GM21529 (cell line): ENCODE results near the gene ZNF513.

ENCODE experiments used
- ATAC-seq: cut with Tn5 transposase; IDR thresholded peaks from one replicate; pipeline ENCODE4 v1.9.1; 2021; ENCODE audit not compliant: unreplicated experiment

The ZNF513 gene

GRCh38 chr2:27381577-27382181, 1.1 kb upstream of the ZNF513 start:
- no peak for ATAC-seq

DNA sequence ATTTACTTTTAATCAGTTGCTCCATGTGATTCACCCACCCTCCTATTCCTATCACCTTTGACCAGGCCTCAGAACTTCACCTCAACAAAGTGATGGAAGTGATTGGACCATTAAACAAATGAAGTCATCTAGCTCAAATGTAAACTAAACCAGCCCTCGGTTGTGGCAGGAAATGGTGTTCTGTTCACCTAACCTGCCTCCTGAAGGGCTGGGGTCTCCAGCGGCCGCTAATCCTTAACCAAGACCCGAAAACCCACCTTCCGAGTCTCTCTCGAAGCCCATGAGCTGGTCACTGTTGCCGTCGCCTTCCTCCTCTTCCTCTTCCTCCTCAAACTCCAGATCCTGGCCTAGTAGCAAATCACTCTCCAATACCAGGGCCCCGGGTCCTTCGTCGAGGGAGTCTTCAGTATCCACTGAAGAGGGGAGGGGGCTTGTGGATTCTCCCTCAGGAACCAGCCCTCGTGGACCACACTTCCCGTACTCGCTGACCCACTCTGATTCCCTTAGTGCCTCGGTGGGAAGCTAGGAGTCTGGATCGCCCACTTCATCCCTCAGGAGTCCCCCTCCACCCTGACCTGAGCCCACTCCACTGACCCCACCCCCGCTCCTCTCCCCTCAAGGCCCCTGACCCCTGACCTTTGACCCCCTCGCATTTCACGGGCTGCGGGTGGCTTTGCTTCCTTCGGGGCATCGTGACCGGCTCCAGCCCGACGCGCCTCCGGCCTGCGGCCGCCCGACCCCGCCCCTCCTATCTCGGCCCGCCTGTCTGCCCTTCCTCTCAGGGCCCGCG, 503 bp downstream of the ZNF513 start:
- ATAC-seq: peak; percentile 24

DNA sequence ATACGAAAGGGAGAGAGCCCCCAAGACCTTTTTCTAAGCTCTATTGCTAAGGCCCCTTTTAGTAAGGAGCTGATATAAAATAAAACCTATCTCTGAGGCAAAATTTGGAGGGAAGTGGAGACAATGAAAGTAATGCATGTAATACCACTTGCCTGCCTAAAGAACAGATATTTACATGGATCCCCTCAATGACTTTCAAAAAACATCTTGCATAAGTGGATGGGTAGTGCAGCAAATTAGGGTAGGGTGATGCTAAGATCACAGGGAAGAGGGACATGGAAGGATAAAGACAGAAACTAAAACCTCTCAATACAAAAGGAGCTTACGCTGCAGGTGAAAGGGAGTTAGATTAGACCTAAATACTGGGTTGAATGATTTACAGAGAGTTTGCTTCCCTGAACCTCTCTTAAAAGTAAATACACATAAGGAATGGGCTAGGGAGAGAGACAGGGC, 1.1 kb downstream of the ZNF513 start:
- no peak for ATAC-seq

- ATAC-seq: no peak
These were observed 1.7 kb downstream of the ZNF513 start for GRCh38 chr2:27378809-27379290.

GRCh38 chr2:27378096-27378808, 2.3 kb downstream of the ZNF513 start:
- no peak for ATAC-seq

- no peak for ATAC-seq
These were observed 2.9 kb downstream of the ZNF513 start for GRCh38 chr2:27377618-27378095.

DNA sequence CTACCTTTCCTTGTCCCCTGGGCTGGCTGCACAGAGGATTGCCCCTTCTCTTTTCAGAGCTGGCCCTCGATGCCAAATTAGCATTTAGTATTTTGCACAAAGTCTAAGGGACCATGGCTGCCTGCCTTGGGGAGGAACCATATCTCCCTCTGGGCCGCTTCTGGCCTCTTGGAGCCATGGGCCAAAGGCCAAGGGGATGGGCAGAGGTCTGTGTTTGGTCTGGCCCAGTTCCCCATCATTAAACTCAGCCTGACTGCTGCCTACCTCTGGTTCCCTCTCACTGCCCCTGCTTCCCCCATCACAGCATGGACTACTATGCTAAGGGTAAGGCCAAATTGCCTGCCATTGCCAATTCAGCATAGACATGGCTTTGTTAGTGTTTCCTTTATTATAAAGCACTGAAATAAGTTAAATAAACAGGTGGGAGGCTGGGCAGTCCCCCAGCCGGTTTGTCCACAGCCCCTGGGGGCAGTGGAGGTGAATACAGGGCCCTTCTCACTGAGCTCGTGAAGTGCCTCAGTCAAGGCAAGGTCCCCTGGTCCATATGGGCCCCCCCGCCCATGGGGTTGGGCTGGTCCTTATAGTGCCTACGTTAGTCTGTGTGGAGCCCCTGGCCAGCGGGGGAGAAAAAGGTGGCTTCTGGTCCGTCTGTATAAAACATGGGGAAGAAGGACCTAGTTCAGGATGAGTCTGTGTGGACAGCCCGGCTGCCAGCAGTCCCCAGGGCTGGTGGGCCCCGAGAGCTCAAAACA, 3.5 kb downstream of the ZNF513 start:
- ATAC-seq: no peak

DNA sequence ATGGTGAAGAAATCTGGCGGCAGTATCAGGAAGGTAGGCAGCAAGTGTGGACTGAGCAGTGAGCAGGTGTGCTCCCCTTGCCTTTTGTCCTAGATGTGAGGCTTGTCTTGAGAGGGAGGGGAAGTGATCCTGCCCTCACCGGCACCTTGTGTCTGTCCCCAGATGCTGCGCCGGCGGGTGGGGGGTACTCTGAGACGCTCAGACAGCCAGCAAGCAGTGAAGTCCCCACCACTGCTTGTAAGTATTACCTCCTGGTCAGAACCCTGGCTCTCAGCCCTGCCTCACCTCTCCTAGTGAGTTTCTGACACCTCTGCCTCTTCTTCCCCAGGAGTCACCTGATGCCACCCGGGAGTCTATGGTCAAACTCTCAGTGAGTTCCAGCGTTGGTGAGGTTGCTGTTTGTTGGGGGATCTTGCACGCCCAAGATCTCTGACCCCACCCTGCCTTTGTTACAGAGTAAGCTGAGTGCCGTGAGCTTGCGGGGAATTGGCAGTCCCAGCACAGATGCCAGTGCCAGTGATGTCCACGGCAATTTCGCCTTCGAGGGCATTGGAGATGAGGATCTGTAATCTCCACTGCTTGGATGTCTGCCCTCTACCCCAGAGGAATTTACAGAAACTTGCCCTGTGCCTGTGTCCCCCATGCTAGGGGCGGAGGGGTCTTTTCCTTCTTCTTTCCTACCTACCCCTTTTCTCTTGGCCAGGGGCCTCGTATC, 4.2 kb downstream of the ZNF513 start:
- ATAC-seq: no peak

- ATAC-seq: no peak
These were observed 4.9 kb downstream of the ZNF513 start for GRCh38 chr2:27375513-27376099.

DNA sequence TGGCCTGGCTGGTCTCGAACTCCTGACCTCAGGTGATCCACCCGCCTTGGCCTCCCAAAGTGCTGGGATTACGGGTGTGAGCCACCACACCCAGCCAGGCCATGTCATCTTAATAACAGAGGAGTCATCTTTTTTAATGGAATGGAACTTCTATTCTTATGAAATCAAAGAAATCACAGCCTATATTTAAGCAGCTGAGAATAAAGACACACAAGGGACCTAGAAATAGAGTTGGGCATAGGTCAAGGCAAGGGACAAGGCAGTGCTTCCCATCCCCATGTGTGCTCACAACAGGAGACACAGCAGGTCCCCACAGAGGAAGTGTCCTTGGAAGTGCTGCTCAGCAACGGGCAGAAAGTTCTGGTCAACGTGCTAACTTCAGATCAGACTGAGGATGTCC, 7.0 kb downstream of the ZNF513 start:
- ATAC-seq: no peak

GRCh38 chr2:27372937-27373336, 7.6 kb downstream of the ZNF513 start:
- ATAC-seq: no peak

GRCh38 chr2:27370816-27371620, 9.5 kb downstream of the ZNF513 start:
- ATAC-seq: peak; percentile 21

DNA sequence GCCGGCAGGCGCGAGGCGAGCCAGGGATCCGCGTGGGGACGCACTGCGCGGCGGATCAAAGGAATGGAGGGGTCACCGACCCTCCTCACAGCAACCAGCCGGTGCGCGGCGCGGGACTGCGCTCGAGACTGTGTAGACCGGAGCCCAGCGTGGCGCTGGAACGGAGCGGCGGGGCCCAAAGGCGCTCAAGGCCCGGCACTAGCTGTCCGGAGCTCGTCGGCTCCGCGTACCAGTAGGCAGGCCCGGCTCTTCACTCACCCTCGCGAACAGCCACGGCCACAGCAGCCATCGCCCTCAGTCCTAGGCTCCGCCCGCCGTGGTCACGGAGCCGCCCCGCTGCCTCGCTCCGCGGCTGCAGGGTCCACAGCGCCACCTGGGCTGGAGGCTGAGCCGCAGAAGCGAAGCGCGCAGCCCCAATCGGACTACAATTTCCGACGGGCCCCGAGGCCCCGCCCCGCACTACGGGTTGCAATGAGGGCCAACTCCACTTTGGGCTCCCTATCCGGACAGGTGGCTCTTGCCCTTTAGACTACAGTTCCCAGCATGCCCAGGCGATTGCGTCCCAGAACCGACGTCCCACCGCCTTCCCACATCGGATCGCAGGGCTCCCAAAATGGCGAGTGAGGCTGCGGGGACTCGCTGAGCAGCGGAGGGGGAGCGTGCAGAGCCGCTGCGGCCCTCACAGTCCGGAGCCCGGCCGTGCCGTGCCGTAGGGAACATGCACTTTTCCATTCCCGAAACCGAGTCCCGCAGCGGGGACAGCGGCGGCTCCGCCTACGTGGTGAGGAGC, 10.3 kb downstream of the ZNF513 start, which contains the start of the genes EIF2B4 and SNX17:
Gene EIF2B4, minus strand, starts transcription at position 313 of the 790 bp plus-strand sequence. Its CDS starts 24 bp downstream, at position 289.
Gene SNX17, plus strand, starts transcription at position 591 of the 790 bp plus-strand sequence. Its CDS starts 128 bp downstream, at position 719.
- ATAC-seq: peak; percentile 87

- ATAC-seq: peak; percentile 17
These were observed 11.0 kb downstream of the ZNF513 start for GRCh38 chr2:27369471-27370025.

- ATAC-seq: no peak
These were observed 16.6 kb downstream of the ZNF513 start for GRCh38 chr2:27363933-27364332.

GRCh38 chr2:27362678-27363420, 17.7 kb downstream of the ZNF513 start:
- ATAC-seq: no peak
